Smooth muscle cell (in vitro differentiated cells): ENCODE data around the gene CELF2. TPM values are rescaled to one million over a fixed set of nuclear protein-coding genes. Genes with fewer than 3 reads are reported as not detected.

Experiments used
- DNase-seq: peaks from one replicate; lab custom pipeline; 2025; ENCODE audit not compliant: unreplicated experiment; lab: John Stamatoyannopoulos, UW
- H2AFZ ChIP-seq: fragments of 200-600 bp; sonication (generic); 2 replicates; pipeline ENCODE4 v1.6.0; 2016; ENCODE audit warnings: antibody characterized with exemption, low read depth, mild to moderate bottlenecking
- H3F3A ChIP-seq: fragments of 200-600 bp; sonication (generic); 2 replicates; pipeline ENCODE4 v1.6.0; 2017; ENCODE audit warnings: antibody characterized with exemption, low read depth
- H3K27ac ChIP-seq: fragments of 200-600 bp; sonication (generic); 2 replicates; pipeline ENCODE4 v1.5.1; 2016; ENCODE audit warnings: low read depth, mild to moderate bottlenecking
- H3K27me3 ChIP-seq: fragments of 200-600 bp; sonication (generic); 2 replicates; pipeline ENCODE4 v1.6.1; 2016; ENCODE audit warnings: low read depth, mild to moderate bottlenecking
- H3K36me3 ChIP-seq: fragments of 200-600 bp; sonication (generic); 2 replicates; pipeline ENCODE4 v1.5.1; 2016; ENCODE audit warnings: low read depth
- H3K4me1 ChIP-seq: fragments of 200-600 bp; sonication (generic); 2 replicates; pipeline ENCODE4 v1.5.1; 2016; ENCODE audit warnings: low read depth
- H3K4me2 ChIP-seq: fragments of 200-600 bp; sonication (generic); 2 replicates; pipeline ENCODE4 v1.6.0; 2016; ENCODE audit warnings: mild to moderate bottlenecking
- H3K4me3 ChIP-seq: fragments of 200-600 bp; sonication (generic); 2 replicates; pipeline ENCODE4 v1.5.1; 2016; ENCODE audit warnings: mild to moderate bottlenecking
- H3K79me2 ChIP-seq: fragments of 200-600 bp; sonication (generic); 2 replicates; pipeline ENCODE4 v1.6.0; 2016; ENCODE audit warnings: low read depth, mild to moderate bottlenecking
- H3K9ac ChIP-seq: fragments of 200-600 bp; sonication (generic); 2 replicates; pipeline ENCODE4 v1.6.0; 2016; ENCODE audit warnings: low read depth
- H3K9me3 ChIP-seq: fragments of 200-600 bp; sonication (generic); replicated peaks from 2 replicates; pipeline ENCODE4 v1.5.1; 2016; ENCODE audit warnings: low read depth
- H4K20me1 ChIP-seq: fragments of 200-600 bp; sonication (generic); 2 replicates; pipeline ENCODE4 v1.6.0; 2016; ENCODE audit warnings: low read depth
- CTCF ChIP-seq: fragments of 200-600 bp; sonication (generic); IDR thresholded peaks from 2 replicates; pipeline ENCODE4 v1.5.1; 2017; ENCODE audit warnings: borderline replicate concordance, mild to moderate bottlenecking, antibody characterized with exemption; ENCODE audit not compliant: insufficient read depth, poor library complexity, severe bottlenecking
- WGBS: methylation state at CpG from one replicate; pipeline ENCODE4 v1.1.7; 2016; ENCODE audit warnings: low lambda C conversion rate; 5-methylcytosine and 5-hydroxymethylcytosine counted together
- polyA plus RNA-seq: library from polyadenylated mRNA; unstranded; fragments of >200 nt; fragmentation: Nextera tagmentation; extraction: Ambion mirVana; gene quantifications from 2 replicates; pipeline ENCODE4 v1.2.1, GENCODE V29; 2016
- total RNA-seq: library from RNA; depleted of rRNA; stranded (reverse); fragments of >200 nt; gene quantifications from 2 replicates; pipeline ENCODE4 v1.2.3, GENCODE V29; 2014

Gene CELF2
- total and polyA plus RNA-seq, 2 experiments from 2014 or later: 3.0 to 4.7 TPM

GRCh38 chr10:11319990-11320602 is 302.4 kb downstream of the CELF2 start:
- H3K36me3 ChIP-seq: no peaks in the 10 kb centered on the region
- H3K27ac ChIP-seq: no peak overlapping the region
- no peak overlapping the region for H2AFZ ChIP-seq
- H4K20me1 ChIP-seq: no peaks in the 10 kb centered on the region
- H3K4me2 ChIP-seq: no peak overlapping the region
- no peaks in the 10 kb centered on the region for H3F3A ChIP-seq
- no peak overlapping the region for H3K9ac ChIP-seq
- DNase-seq: no peak
- no peaks in the 10 kb centered on the region for H3K79me2 ChIP-seq
- H3K4me3 ChIP-seq: no peak overlapping the region
- H3K27me3 ChIP-seq: no peaks in the 10 kb centered on the region
- H3K9me3 ChIP-seq: no peaks in the 10 kb centered on the region
- WGBS: 84% methylated on average over 11 of the region's 11 CpGs
- no peaks in the 10 kb centered on the region for H3K4me1 ChIP-seq
- no peak for TF ChIP-seq CTCF

- no peak overlapping the region for H3K4me3 ChIP-seq
- no peaks in the 10 kb centered on the region for H3F3A ChIP-seq
- no peak for DNase-seq
- TF ChIP-seq CTCF: no peak
- no peaks in the 10 kb centered on the region for H3K27me3 ChIP-seq
- H3K9me3 ChIP-seq: no peaks in the 10 kb centered on the region
- H4K20me1 ChIP-seq: no peaks in the 10 kb centered on the region
- H3K4me2 ChIP-seq: no peak overlapping the region
- H3K27ac ChIP-seq: no peak overlapping the region
- no peaks in the 10 kb centered on the region for H3K4me1 ChIP-seq
- H3K9ac ChIP-seq: no peak overlapping the region
- WGBS: 86% methylated on average over 17 of the region's 17 CpGs
- H3K79me2 ChIP-seq: no peaks in the 10 kb centered on the region
- no peaks in the 10 kb centered on the region for H3K36me3 ChIP-seq
- H2AFZ ChIP-seq: no peak overlapping the region
These were observed 303.3 kb downstream of the CELF2 start for GRCh38 chr10:11320809-11321520.

DNA sequence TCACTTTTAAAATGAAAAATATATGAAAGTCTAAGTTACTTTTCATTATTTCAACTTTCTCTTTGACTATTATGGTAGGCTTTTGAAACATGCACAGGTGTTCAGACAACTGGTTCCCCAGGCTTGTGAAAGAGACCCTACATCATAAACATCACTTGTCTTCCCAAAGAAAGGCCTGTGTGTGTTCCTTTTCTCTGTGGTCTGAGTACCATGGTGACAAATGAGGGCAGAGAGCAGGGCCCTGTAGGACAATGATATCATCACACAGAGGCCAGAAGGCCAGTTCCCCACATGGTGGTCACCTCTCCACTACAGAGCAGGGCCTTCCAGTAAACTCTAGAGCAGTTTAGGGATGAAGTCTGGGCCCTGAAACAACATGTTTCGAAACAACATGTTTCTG is 305.0 kb downstream of the CELF2 start:
- H3K27me3 ChIP-seq: no peaks in the 10 kb centered on the region
- 90% methylated on average over 1 of the region's 1 CpG for WGBS
- H3F3A ChIP-seq: no peaks in the 10 kb centered on the region
- no peaks in the 10 kb centered on the region for H3K4me1 ChIP-seq
- H3K4me2 ChIP-seq: no peak overlapping the region
- no peak overlapping the region for H2AFZ ChIP-seq
- H4K20me1 ChIP-seq: no peaks in the 10 kb centered on the region
- H3K4me3 ChIP-seq: no peak overlapping the region
- no peak for TF ChIP-seq CTCF
- no peaks in the 10 kb centered on the region for H3K9me3 ChIP-seq
- DNase-seq: no peak
- no peaks in the 10 kb centered on the region for H3K36me3 ChIP-seq
- no peak overlapping the region for H3K27ac ChIP-seq
- H3K79me2 ChIP-seq: no peaks in the 10 kb centered on the region
- H3K9ac ChIP-seq: no peak overlapping the region
